OCI-LY7 (cell line): ENCODE data around the gene SENP2. TPM values are rescaled to one million over a fixed set of nuclear protein-coding genes. Genes with fewer than 3 reads are reported as not detected.

ENCODE experiments used
- BruUV-seq: library from RNA; stranded (reverse); fragments of 400-500 nt; replicated peaks from 2 replicates; lab custom pipeline; 2021; lab: Mats Ljungman, UMichigan
- CTCF ChIA-PET: fragments of 300-600 bp; sonication (Branson Sonifier 250); formaldehyde crosslinking; loops from one replicate; lab custom pipeline; 2022; ENCODE audit warnings: antibody characterized with exemption; ENCODE audit not compliant: unreplicated experiment; lab: Charles Lee
- POLR2A ChIA-PET: fragments of 300-600 bp; sonication (Branson Sonifier 250); formaldehyde crosslinking; loops from one replicate; lab custom pipeline; 2022; ENCODE audit warnings: antibody characterized with exemption; lab: Charles Lee
- DNase-seq: peaks from one replicate; pipeline ENCODE4 v3.0.0-alpha.2; 2015; ENCODE audit warnings: low spot score
- H2AFZ ChIP-seq: fragments of 200-600 bp; sonication (generic), shearing (Covaris generic); 2 replicates; pipeline ENCODE4 v1.6.1; 2014; ENCODE audit warnings: mild to moderate bottlenecking, antibody characterized with exemption, low read length, moderate library complexity
- H3K27ac ChIP-seq: fragments of 200-600 bp; sonication (generic); 2 replicates; pipeline ENCODE4 v1.5.1; 2014; ENCODE audit warnings: mixed run types, low read depth, mild to moderate bottlenecking, moderate library complexity, low read length, inconsistent platforms; ENCODE audit not compliant: poor library complexity, severe bottlenecking
- H3K36me3 ChIP-seq: fragments of 200-600 bp; sonication (generic); 2 replicates; pipeline ENCODE4 v1.6.1; 2014; ENCODE audit warnings: mild to moderate bottlenecking, antibody characterized with exemption, low read length, moderate library complexity, mixed read lengths; ENCODE audit not compliant: insufficient read depth
- H3K4me1 ChIP-seq: fragments of 200-600 bp; sonication (generic); 2 replicates; pipeline ENCODE4 v1.5.1; 2014; ENCODE audit warnings: mild to moderate bottlenecking, low read length; ENCODE audit not compliant: insufficient read depth, poor library complexity, severe bottlenecking
- H3K4me2 ChIP-seq: fragments of 200-600 bp; sonication (generic); 2 replicates; pipeline ENCODE4 v1.6.1; 2014; ENCODE audit warnings: mild to moderate bottlenecking, low read length
- H3K4me3 ChIP-seq: fragments of 200-600 bp; sonication (generic); 2 replicates; pipeline ENCODE4 v1.5.1; 2014; ENCODE audit warnings: mild to moderate bottlenecking, low read depth, low read length; ENCODE audit not compliant: poor library complexity, severe bottlenecking
- H3K79me2 ChIP-seq: fragments of 200-600 bp; sonication (generic); 2 replicates; pipeline ENCODE4 v1.6.1; 2016; ENCODE audit warnings: low read depth, mild to moderate bottlenecking, low read length, moderate library complexity, mixed read lengths; ENCODE audit not compliant: insufficient read depth
- H3K9me2 ChIP-seq: fragments of 200-600 bp; sonication (generic); 2 replicates; pipeline ENCODE4 v1.6.1; 2016; ENCODE audit warnings: mild to moderate bottlenecking, low read length, mixed read lengths; ENCODE audit not compliant: insufficient read depth
- H3K9me3 ChIP-seq: fragments of 200-600 bp; sonication (generic); 2 replicates; pipeline ENCODE4 v1.6.1; 2014; ENCODE audit warnings: mild to moderate bottlenecking, mixed run types, low read length, mixed read lengths
- H4K20me1 ChIP-seq: fragments of 200-600 bp; sonication (generic); 2 replicates; pipeline ENCODE4 v1.6.1; 2014; ENCODE audit warnings: mild to moderate bottlenecking, antibody characterized with exemption, low read length, moderate library complexity, mixed read lengths; ENCODE audit not compliant: insufficient read depth
- CTCF ChIP-seq: fragments of 200-600 bp; sonication (generic); conservative IDR thresholded peaks from 2 replicates; pipeline ENCODE4 v1.5.1; 2014; ENCODE audit warnings: mild to moderate bottlenecking, antibody characterized with exemption, low read length, moderate library complexity, mixed read lengths
- EZH2phosphoT487 ChIP-seq: fragments of 200-600 bp; sonication (generic); IDR thresholded peaks from 2 replicates; pipeline ENCODE4 v1.6.1; 2018; ENCODE audit warnings: low read depth, borderline replicate concordance, mild to moderate bottlenecking, mixed run types, antibody characterized with exemption, low read length, moderate library complexity, mixed read lengths
- intact Hi-C: fragments of 100-400 bp; cut with micrococcal nuclease; formaldehyde crosslinking; loops from one replicate; pipeline ENCODE4 v1.10.0; 2022; ENCODE audit not compliant: unreplicated experiment
- total RNA-seq, 2 experiments: library from RNA; depleted of rRNA in 1 of 2; stranded (reverse); fragments of >200 nt in 1 of 2; shearing (Covaris generic) in 1 of 2; gene quantifications; 2 replicates each; pipeline ENCODE4 v1.2.3, GENCODE V29; 2014 to 2022

The SENP2 gene
- total RNA-seq, 2 experiments from 2014 or later: 39.8 to 64.5 TPM

GRCh38 chr3:185654758-185655145 is 68.7 kb downstream of the SENP2 start:
- Histone ChIP-seq H3K9me2 (no peaks in the 10 kb centered on the region), H3K36me3 (no peaks in the 10 kb centered on the region), H3K4me3 (no peak overlapping the region), H3K4me2 (no peak overlapping the region), H4K20me1 (no peaks in the 10 kb centered on the region), H3K4me1 (no peaks in the 10 kb centered on the region), H3K9me3 (no peaks in the 10 kb centered on the region), H3K27ac (no peak overlapping the region), H2AFZ (no peak overlapping the region), H3K79me2 (no peaks in the 10 kb centered on the region)
- ChIA-PET POLR2A (no interaction called here), CTCF (no interaction called here)
- no peak for DNase-seq
- BruUV-seq: no TSS peak
- intact Hi-C loops: no loop called here
- TF ChIP-seq CTCF (no peak), EZH2phosphoT487 (no peak)

GRCh38 chr3:185655426-185656320 is 69.6 kb downstream of the SENP2 start:
- H3K9me3 ChIP-seq: no peaks in the 10 kb centered on the region
- intact Hi-C loops: no loop called here
- H3K4me2 ChIP-seq: no peak overlapping the region
- H3K4me1 ChIP-seq: no peaks in the 10 kb centered on the region
- DNase-seq: no peak
- CTCF ChIA-PET: no interaction called here
- H2AFZ ChIP-seq: no peak overlapping the region
- no peak overlapping the region for H3K4me3 ChIP-seq
- no TSS peak for BruUV-seq
- POLR2A ChIA-PET: no interaction called here
- H3K79me2 ChIP-seq: no peaks in the 10 kb centered on the region
- H3K36me3 ChIP-seq: no peaks in the 10 kb centered on the region
- no peak overlapping the region for H3K27ac ChIP-seq
- no peaks in the 10 kb centered on the region for H4K20me1 ChIP-seq
- TF ChIP-seq CTCF: no peak
- TF ChIP-seq EZH2phosphoT487: no peak
- no peaks in the 10 kb centered on the region for H3K9me2 ChIP-seq

GRCh38 chr3:185656321-185656840 is 70.3 kb downstream of the SENP2 start:
- CTCF ChIA-PET: no interaction called here

More at GRCh38 chr3:185656321-185656840, 70.3 kb downstream of the SENP2 start:
- no TSS peak for BruUV-seq
- H3K79me2 ChIP-seq: no peaks in the 10 kb centered on the region
- H3K4me3 ChIP-seq: no peak overlapping the region
- H3K4me1 ChIP-seq: no peaks in the 10 kb centered on the region
- H3K9me3 ChIP-seq: no peaks in the 10 kb centered on the region
- no peak overlapping the region for H2AFZ ChIP-seq
- H4K20me1 ChIP-seq: no peaks in the 10 kb centered on the region
- no peaks in the 10 kb centered on the region for H3K9me2 ChIP-seq
- H3K4me2 ChIP-seq: no peak overlapping the region
- POLR2A ChIA-PET: no interaction called here
- TF ChIP-seq CTCF: no peak
- TF ChIP-seq EZH2phosphoT487: no peak
- no peak overlapping the region for H3K27ac ChIP-seq
- intact Hi-C loops: no loop called here
- DNase-seq: no peak
- no peaks in the 10 kb centered on the region for H3K36me3 ChIP-seq
